IMR-90 (cell line): Measurements from ENCODE around the gene HMGCL. TPM values are rescaled to one million over a fixed set of nuclear protein-coding genes. Genes with fewer than 3 reads are reported as not detected.

Experiments used
- ATAC-seq: fragments of 200-7000 bp; cut with Tn5 transposase; 2 replicates; pipeline ENCODE4 v1.9.1; 2020; ENCODE audit warnings: low read depth, mild to moderate bottlenecking, moderate library complexity
- BruUV-seq: library from RNA; stranded (reverse); fragments of 400-500 nt; replicated peaks from 2 replicates; lab custom pipeline; 2021; lab: Mats Ljungman, UMichigan
- CTCF ChIA-PET: fragments of 300-600 bp; formaldehyde crosslinking; extraction: SDS; loops from one replicate; lab custom pipeline; 2021; ENCODE audit warnings: antibody characterized with exemption; lab: Yijun Ruan, JAX
- POLR2A ChIA-PET: fragments of 300-600 bp; sonication (Branson Sonifier 250); formaldehyde crosslinking; loops from one replicate; lab custom pipeline; 2022; ENCODE audit warnings: antibody characterized with exemption; ENCODE audit not compliant: unreplicated experiment; lab: Charles Lee
- DNase-seq: peaks from one replicate; pipeline ENCODE4 v3.0.0; 2013
- H2AFZ ChIP-seq: replicated peaks from 2 replicates; pipeline ENCODE3; 2013; ENCODE audit warnings: low read length, mild to moderate bottlenecking; ENCODE audit not compliant: poor library complexity
- H2AK5ac ChIP-seq: 2 replicates; pipeline ENCODE4 v1.6.1; 2013; ENCODE audit warnings: low read depth, low read length, inconsistent platforms
- H2AK9ac ChIP-seq: replicated peaks from 2 replicates; pipeline ENCODE3; 2013; ENCODE audit warnings: mild to moderate bottlenecking, low read depth, low read length, moderate library complexity; ENCODE audit not compliant: poor library complexity
- H2BK120ac ChIP-seq: 2 replicates; pipeline ENCODE4 v1.6.1; 2013; ENCODE audit warnings: low read depth, low read length, inconsistent platforms
- H2BK15ac ChIP-seq: 3 replicates; pipeline ENCODE4 v1.6.1; 2013; ENCODE audit warnings: low read depth, low read length, inconsistent platforms
- H2BK20ac ChIP-seq: 2 replicates; pipeline ENCODE4 v1.6.1; 2013; ENCODE audit warnings: low read depth, mild to moderate bottlenecking, inconsistent platforms, low read length, moderate library complexity
- H2BK5ac ChIP-seq: 2 replicates; pipeline ENCODE4 v1.6.1; 2013; ENCODE audit warnings: mild to moderate bottlenecking, low read depth, low read length, inconsistent platforms; ENCODE audit not compliant: poor library complexity, severe bottlenecking
- H3K14ac ChIP-seq: replicated peaks from 2 replicates; pipeline ENCODE4 v1.6.1; 2013; ENCODE audit warnings: low read depth, low read length, inconsistent platforms
- H3K18ac ChIP-seq: 2 replicates; pipeline ENCODE4 v1.6.1; 2013; ENCODE audit warnings: low read depth, low read length, control low read depth
- H3K23ac ChIP-seq: 2 replicates; pipeline ENCODE4 v1.6.1; 2013; ENCODE audit warnings: low read depth, low read length, inconsistent platforms
- H3K27ac ChIP-seq: 2 replicates; pipeline ENCODE4 v1.5.1; 2013; ENCODE audit warnings: mild to moderate bottlenecking, control low read depth, low read length; ENCODE audit not compliant: insufficient read depth
- H3K27me3 ChIP-seq: 2 replicates; pipeline ENCODE4 v1.6.1; 2013; ENCODE audit warnings: low read length; ENCODE audit not compliant: control insufficient read depth, insufficient read depth
- H3K36me3 ChIP-seq: 2 replicates; pipeline ENCODE4 v1.6.1; 2013; ENCODE audit warnings: low read length, mixed read lengths; ENCODE audit not compliant: control insufficient read depth, insufficient read depth
- H3K4ac ChIP-seq: 2 replicates; pipeline ENCODE4 v1.6.1; 2013; ENCODE audit warnings: low read depth, low read length, inconsistent platforms
- H3K4me1 ChIP-seq: 2 replicates; pipeline ENCODE4 v1.6.1; 2013; ENCODE audit warnings: low read length, mixed read lengths; ENCODE audit not compliant: control insufficient read depth, insufficient read depth
- H3K4me2 ChIP-seq: 2 replicates; pipeline ENCODE4 v1.6.1; 2013; ENCODE audit warnings: low read depth, mild to moderate bottlenecking, control low read depth, low read length, moderate library complexity
- H3K4me3 ChIP-seq: 2 replicates; pipeline ENCODE4 v1.5.1; 2013; ENCODE audit warnings: low read depth, mild to moderate bottlenecking, control low read depth, low read length, moderate library complexity; ENCODE audit not compliant: insufficient read depth
- H3K56ac ChIP-seq: 2 replicates; pipeline ENCODE4 v1.6.1; 2013; ENCODE audit warnings: low read length, inconsistent platforms; ENCODE audit not compliant: insufficient read depth; ENCODE audit errors: extremely low read depth
- H3K79me1 ChIP-seq, 2 experiments: 2 replicates each; pipeline ENCODE4 v1.6.1; 2013; ENCODE audit warnings: low read length in 2 of 2, inconsistent platforms in 1 of 2, low read depth in 1 of 2
- H3K9ac ChIP-seq: 2 replicates; pipeline ENCODE4 v1.6.1; 2013; ENCODE audit warnings: low read depth, low read length, control low read depth
- H3K9me1 ChIP-seq: 2 replicates; pipeline ENCODE4 v1.6.1; 2013; ENCODE audit warnings: low read length, inconsistent platforms; ENCODE audit not compliant: insufficient read depth
- H3K9me3 ChIP-seq: 2 replicates; pipeline ENCODE4 v1.6.1; 2013; ENCODE audit warnings: low read length; ENCODE audit not compliant: control insufficient read depth, insufficient read depth
- H4K20me1 ChIP-seq: 2 replicates; pipeline ENCODE4 v1.6.1; 2013; ENCODE audit warnings: low read length, inconsistent platforms; ENCODE audit not compliant: insufficient read depth
- H4K5ac ChIP-seq: 2 replicates; pipeline ENCODE4 v1.6.1; 2013; ENCODE audit warnings: mild to moderate bottlenecking, low read depth, low read length, control low read depth
- H4K8ac ChIP-seq, 2 experiments: 2 replicates each; pipeline ENCODE4 v1.6.1; 2013; ENCODE audit warnings: low read depth in 2 of 2, low read length in 2 of 2, control low read depth in 1 of 2, inconsistent platforms in 1 of 2
- H4K91ac ChIP-seq: 2 replicates; pipeline ENCODE4 v1.6.1; 2013; ENCODE audit warnings: low read depth, low read length, inconsistent platforms; ENCODE audit not compliant: insufficient read depth
- BHLHE40 ChIP-seq: fragments of 150-350 bp; IDR thresholded peaks from 2 replicates; pipeline ENCODE4 v1.6.1; 2016; ENCODE audit warnings: mild to moderate bottlenecking, low read depth, low read length
- CHD1 ChIP-seq: IDR thresholded peaks from 2 replicates; pipeline ENCODE4 v1.6.1; 2012; ENCODE audit warnings: low read depth, low read length, improper control_type of control experiment
- ELK1 ChIP-seq: fragments of 150-350 bp; IDR thresholded peaks from 2 replicates; pipeline ENCODE4 v1.6.1; 2016; ENCODE audit warnings: low read depth, mild to moderate bottlenecking, low read length, moderate library complexity, borderline replicate concordance
- FOS ChIP-seq: fragments of 150-350 bp; IDR thresholded peaks from 2 replicates; pipeline ENCODE4 v1.6.1; 2016; ENCODE audit warnings: low read depth, low read length
- MAZ ChIP-seq: IDR thresholded peaks from 2 replicates; pipeline ENCODE4 v1.6.1; 2012; ENCODE audit warnings: low read depth, mild to moderate bottlenecking, low read length, improper control_type of control experiment, moderate library complexity, borderline replicate concordance
- MXI1 ChIP-seq: IDR thresholded peaks from 2 replicates; pipeline ENCODE4 v1.6.1; 2012; ENCODE audit warnings: low read depth, mild to moderate bottlenecking, low read length, moderate library complexity, borderline replicate concordance
- NFE2L2 ChIP-seq: fragments of 150-350 bp; IDR thresholded peaks from 2 replicates; pipeline ENCODE4 v1.6.1; 2016; ENCODE audit warnings: low read depth, mild to moderate bottlenecking, low read length
- POLR2A ChIP-seq: IDR thresholded peaks from 2 replicates; pipeline ENCODE4 v1.6.1; 2012; ENCODE audit warnings: mild to moderate bottlenecking, low read depth, low read length
- RCOR1 ChIP-seq: IDR thresholded peaks from 2 replicates; pipeline ENCODE4 v1.6.1; 2012; ENCODE audit warnings: mild to moderate bottlenecking, low read length, improper control_type of control experiment; ENCODE audit not compliant: insufficient replicate concordance
- WGBS, 2 experiments: methylation state at CpG; one replicate each; pipeline versions ENCODE4 v1.1.5 to v1.1.7; 2013; ENCODE audit warnings: missing lambda C conversion rate in 2 of 2; ENCODE audit not compliant: insufficient read length in 1 of 2; ENCODE audit errors: extremely low coverage in 2 of 2; 5-methylcytosine and 5-hydroxymethylcytosine counted together
- dilution Hi-C: fragments of 300-500 bp; cut with HindIII; formaldehyde crosslinking; loops from one replicate; pipeline ENCODE4 v1.14.3; 2018; ENCODE audit warnings: low sequenced_read_pairs; ENCODE audit not compliant: unreplicated experiment
- in situ Hi-C: fragments of 300-500 bp; cut with MboI; formaldehyde crosslinking; loops from 3 replicates; pipeline ENCODE4 v1.14.3; 2019; ENCODE audit warnings: low sequenced_read_pairs, inconsistent platforms, mixed read lengths
- intact Hi-C: fragments of 100-400 bp; cut with micrococcal nuclease; formaldehyde crosslinking; loops from 2 replicates; pipeline ENCODE4 v1.10.0; 2022
- polyA plus RNA-seq, 3 experiments: library from polyadenylated mRNA; depleted of rRNA; stranded (reverse); fragments of >200 nt; gene quantifications; 2 replicates each; pipeline ENCODE4 v1.2.3, GENCODE V29; 2012; ENCODE audit warnings: low replicate concordance in 1 of 3
- total RNA-seq: library from RNA; depleted of rRNA; stranded (reverse); fragments of >200 nt; gene quantifications from 2 replicates; pipeline ENCODE4 v1.2.3, GENCODE V29; 2012
- TF ChIP-seq, protein P1 (sequence below): fragments of 150-350 bp; IDR thresholded peaks from 2 replicates; pipeline ENCODE4 v1.6.1; 2017; ENCODE audit warnings: mild to moderate bottlenecking, antibody characterized with exemption, low read length, low read depth

Gene HMGCL
- total and polyA plus RNA-seq, 2 of the 4 experiments (the other 2 are of a cell fraction): 30.6 to 33.5 TPM

DNA sequence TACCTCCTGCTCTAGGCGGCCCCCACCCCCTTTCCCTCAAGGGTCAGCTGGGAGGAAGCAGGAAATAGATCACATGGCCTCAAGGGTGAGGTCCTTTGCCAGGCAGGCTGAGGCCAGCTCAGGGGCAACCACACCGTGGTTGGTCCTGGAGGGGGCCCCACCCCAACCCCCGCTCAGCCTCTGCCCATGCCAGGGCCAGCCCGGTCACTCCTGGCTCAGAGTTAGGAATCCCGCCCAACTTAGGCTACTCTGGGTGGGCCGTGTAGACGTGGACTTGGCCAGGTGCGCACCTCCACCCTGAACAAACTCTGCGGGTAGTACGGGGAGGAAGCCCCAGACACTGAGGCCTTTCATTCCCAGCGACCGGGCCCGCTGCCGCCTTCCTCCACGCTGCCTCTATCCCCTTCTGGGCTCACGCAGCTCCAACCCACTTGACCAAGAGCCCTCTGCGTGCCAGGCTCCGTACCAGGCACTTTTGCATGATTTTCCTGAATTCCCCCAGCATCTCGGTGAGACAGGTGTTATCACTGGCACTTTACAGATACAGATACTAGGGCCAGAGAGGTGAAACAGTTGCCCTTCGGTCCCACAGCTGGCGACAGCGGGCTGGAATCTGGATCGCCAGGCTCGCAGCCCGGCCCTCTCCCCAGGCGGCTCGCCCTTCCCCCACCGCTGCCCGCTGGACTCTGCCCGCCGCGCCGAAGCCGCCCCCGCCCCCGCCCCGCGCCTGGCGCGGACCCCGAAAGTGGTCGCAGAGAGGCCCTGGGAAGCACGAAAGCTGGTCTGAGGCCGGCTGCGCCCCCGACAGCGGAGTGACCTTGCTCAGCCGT is 25.4 kb downstream of the HMGCL start:
- Histone ChIP-seq H3K27me3 (no peaks in the 10 kb centered on the region), H2AFZ (peak overlapping the region; percentile 94), H3K4me2 (peak overlapping the region; percentile 98), H3K9ac (peak overlapping the region; percentile 81), H2BK5ac (peak overlapping the region; percentile 82), H3K9me3 (no peaks in the 10 kb centered on the region), H3K4me1 (peaks cover 7% of the 10 kb centered on the region; the same call in 1 of the 2 replicates), H4K8ac (peak overlapping the region; percentile 52 to 96), H3K4me3 (peak overlapping the region; percentile 67), H3K4ac (peak overlapping the region; percentile 96), H2BK120ac (peak overlapping the region; percentile 45), H4K20me1 (no peaks in the 10 kb centered on the region), H3K56ac (peak overlapping the region; percentile 84; the same call in 1 of the 2 replicates), H3K9me1 (peaks cover 6% of the 10 kb centered on the region; the same call in 1 of the 2 replicates), H3K79me1 (peaks cover 17 to 37% of the 10 kb centered on the region in 2 experiments), H2BK20ac (no peak overlapping the region), H3K36me3 (peaks cover 22% of the 10 kb centered on the region), H3K18ac (peak overlapping the region; percentile 39; the same call in 1 of the 2 replicates), H3K23ac (peak overlapping the region; percentile 97), H3K27ac (peak overlapping the region; percentile 71), H2AK5ac (peak overlapping the region; percentile 91), H3K14ac (peak overlapping the region; percentile 98), H4K5ac (peak overlapping the region; percentile 38; the same call in 1 of the 2 replicates), H4K91ac (peak overlapping the region; percentile 87), H2BK15ac (peak overlapping the region; percentile 74; the same call in 2 of the 3 replicates), H2AK9ac (peak overlapping the region; percentile 98)
- DNase-seq: peak; percentile 56
- ChIA-PET CTCF (interaction anchor here (0.6 kb wide), 2 partner anchors 10 to 117 kb away, joined by 3 to 4 read pairs; no protein-coding TSS in a partner anchor), POLR2A (interaction anchor here (0.5 kb wide), 1 partner anchor 20 kb away, joined by 3 read pairs; no protein-coding TSS in a partner anchor)
- intact Hi-C loops (no loop called here), in situ Hi-C loops (no loop called here), dilution Hi-C loops (no loop called here)
- WGBS, 2 experiments: 12% methylated on average over 11 of the region's 48 CpGs; no CpG with 5 or more reads in 1 of the 2 experiments
- TF ChIP-seq BHLHE40 (no peak), ELK1 (no peak), FOS (no peak), RCOR1 (no peak), MXI1 (no peak), CHD1 (no peak), MAZ (peak; percentile 43; the same call in 1 of the 2 replicates), NFE2L2 (no peak), POLR2A (no peak)
- TF ChIP-seq, protein P1, sequence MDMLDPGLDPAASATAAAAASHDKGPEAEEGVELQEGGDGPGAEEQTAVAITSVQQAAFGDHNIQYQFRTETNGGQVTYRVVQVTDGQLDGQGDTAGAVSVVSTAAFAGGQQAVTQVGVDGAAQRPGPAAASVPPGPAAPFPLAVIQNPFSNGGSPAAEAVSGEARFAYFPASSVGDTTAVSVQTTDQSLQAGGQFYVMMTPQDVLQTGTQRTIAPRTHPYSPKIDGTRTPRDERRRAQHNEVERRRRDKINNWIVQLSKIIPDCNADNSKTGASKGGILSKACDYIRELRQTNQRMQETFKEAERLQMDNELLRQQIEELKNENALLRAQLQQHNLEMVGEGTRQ: peak; percentile 81
- ATAC-seq: peak; percentile 48
- BruUV-seq: no TSS peak
